HCT116 (cell line): Measurements from ENCODE around the gene CLP1. TPM values are rescaled to one million over a fixed set of nuclear protein-coding genes. Genes with fewer than 3 reads are reported as not detected.
A peak's percentile ranks its signal among the peaks of the same experiment; 100 is the strongest.

Experiments
- ATAC-seq: fragments of 200-7000 bp; cut with Tn5 transposase; 2 replicates; pipeline ENCODE4 v1.9.1; 2020; ENCODE audit warnings: mild to moderate bottlenecking, moderate library complexity
- BruUV-seq: library from RNA; stranded (reverse); fragments of 400-500 nt; replicated peaks from 2 replicates; lab custom pipeline; 2021; lab: Mats Ljungman, UMichigan
- CTCF ChIA-PET: fragments of 300-600 bp; sonication (Branson Sonifier 250); formaldehyde crosslinking; loops from one replicate; lab custom pipeline; 2021; ENCODE audit warnings: antibody characterized with exemption; lab: Charles Lee
- POLR2A ChIA-PET: fragments of 300-600, 350-600 bp; sonication (Branson Sonifier 250); formaldehyde crosslinking; loops from one replicate; lab custom pipeline; 2021; ENCODE audit warnings: antibody characterized with exemption; lab: Charles Lee
- RAD21 ChIA-PET, 2 experiments: fragments of 300-600 bp; sonication (Branson Sonifier 250); formaldehyde crosslinking; loops; one replicate each; lab custom pipeline; 2023; ENCODE audit warnings: low total read pairs in 2 of 2; ENCODE audit not compliant: uncharacterized antibody in 2 of 2, unreplicated experiment in 2 of 2, low non-redundant PET in 1 of 2; lab: Charles Lee
- DNase-seq: peaks from one replicate; pipeline ENCODE4 v3.0.0-alpha.2; 2010; ENCODE audit warnings: low read depth, low spot score
- H2AFZ ChIP-seq: fragments of 200-600 bp; shearing (Covaris generic), sonication (generic); 2 replicates; pipeline ENCODE4 v1.6.1; 2017; ENCODE audit warnings: low read depth, mixed run types, mixed read lengths, antibody characterized with exemption, low read length; ENCODE audit not compliant: poor library complexity, severe bottlenecking
- H3K27ac ChIP-seq: 2 replicates; pipeline ENCODE4 v1.5.1; 2012; ENCODE audit warnings: low read depth, low read length
- H3K27me3 ChIP-seq: fragments of 200-600 bp; sonication (generic); 2 replicates; pipeline ENCODE4 v1.6.1; 2016; ENCODE audit warnings: mixed run types, low read length, mixed read lengths; ENCODE audit not compliant: insufficient read depth
- H3K36me3 ChIP-seq, 2 experiments: fragments of 200-500 bp in 1 of 2; fragments of 200-600 bp in 1 of 2; sonication (Bioruptor generic) in 1 of 2; sonication (generic) in 1 of 2; 2 replicates each; pipeline versions ENCODE4 v1.5.1 to v1.6.1; 2014 to 2016; ENCODE audit warnings: low read length in 2 of 2, inconsistent platforms in 1 of 2, mixed read lengths in 1 of 2, mixed run types in 1 of 2; ENCODE audit not compliant: insufficient read depth in 2 of 2, control insufficient read depth in 1 of 2
- H3K4me1 ChIP-seq, 2 experiments: fragments of 200-600 bp in 1 of 2; sonication (generic) in 1 of 2; 2 replicates each; pipeline versions ENCODE4 v1.5.1 to v1.6.1; 2012 to 2017; ENCODE audit warnings: low read length in 2 of 2, inconsistent platforms in 1 of 2, mild to moderate bottlenecking in 1 of 2, mixed read lengths in 1 of 2, mixed run types in 1 of 2, moderate library complexity in 1 of 2; ENCODE audit not compliant: insufficient read depth in 2 of 2, control insufficient read depth in 1 of 2
- H3K4me2 ChIP-seq: fragments of 200-600 bp; sonication (generic); 2 replicates; pipeline ENCODE4 v1.6.1; 2017; ENCODE audit warnings: mixed run types, low read length, mixed read lengths
- H3K4me3 ChIP-seq, 2 experiments: fragments of 200-600 bp in 1 of 2; sonication (generic) in 1 of 2; replicated peaks in 1 of 2; 2 replicates each; pipeline ENCODE4 v1.5.1; 2011 to 2016; ENCODE audit warnings: low read length in 2 of 2, control low read depth in 1 of 2, low read depth in 1 of 2, mild to moderate bottlenecking in 1 of 2, mixed read lengths in 1 of 2, mixed run types in 1 of 2
- H3K79me2 ChIP-seq: fragments of 200-600 bp; sonication (generic); 2 replicates; pipeline ENCODE4 v1.6.1; 2017; ENCODE audit warnings: mild to moderate bottlenecking, mixed run types, low read length, moderate library complexity, mixed read lengths; ENCODE audit not compliant: insufficient read depth
- H3K9ac ChIP-seq: fragments of 200-600 bp; sonication (generic); 2 replicates; pipeline ENCODE4 v1.6.1; 2016; ENCODE audit warnings: low read length, mixed read lengths
- H3K9me2 ChIP-seq: fragments of 200-600 bp; sonication (generic), shearing (Covaris generic); 2 replicates; pipeline ENCODE4 v1.6.1; 2017; ENCODE audit warnings: mixed run types, mild to moderate bottlenecking, moderate library complexity; ENCODE audit not compliant: insufficient read depth
- H3K9me3 ChIP-seq, 2 experiments: fragments of 200-500 bp in 1 of 2; fragments of 200-600 bp in 1 of 2; sonication (Bioruptor generic) in 1 of 2; sonication (generic) in 1 of 2; 2 replicates each; pipeline ENCODE4 v1.6.1; 2014 to 2017; ENCODE audit warnings: low read length in 2 of 2, mixed read lengths in 2 of 2, inconsistent platforms in 1 of 2, low read depth in 1 of 2, mild to moderate bottlenecking in 1 of 2, mixed run types in 1 of 2, moderate library complexity in 1 of 2; ENCODE audit not compliant: control insufficient read depth in 1 of 2, insufficient read depth in 1 of 2
- H4K20me1 ChIP-seq: fragments of 200-600 bp; sonication (generic), shearing (Covaris generic); 2 replicates; pipeline ENCODE4 v1.6.1; 2017; ENCODE audit warnings: mixed run types, mild to moderate bottlenecking, moderate library complexity; ENCODE audit not compliant: insufficient read depth
- EGR1 ChIP-seq: IDR thresholded peaks from 2 replicates; pipeline ENCODE4 v1.6.1; 2012; ENCODE audit warnings: low read depth
- ELF1 ChIP-seq: IDR thresholded peaks from 2 replicates; pipeline ENCODE4 v1.6.1; 2012; ENCODE audit warnings: low read depth, borderline replicate concordance
- FOSL1 ChIP-seq: IDR thresholded peaks from 2 replicates; pipeline ENCODE4 v1.6.1; 2012; ENCODE audit warnings: low read depth
- POLR2A ChIP-seq: IDR thresholded peaks from 2 replicates; pipeline ENCODE4 v1.7.0; 2011; ENCODE audit warnings: borderline replicate concordance; ENCODE audit not compliant: insufficient read depth, insufficient read length; ENCODE audit errors: extremely low read depth
- POLR2AphosphoS5 ChIP-seq: IDR thresholded peaks from 2 replicates; pipeline ENCODE4 v1.6.1; 2011; ENCODE audit warnings: mild to moderate bottlenecking, low read depth, low read length, moderate library complexity
- SRF ChIP-seq: IDR thresholded peaks from 2 replicates; pipeline ENCODE4 v1.6.1; 2012; ENCODE audit warnings: low read depth
- YY1 ChIP-seq: IDR thresholded peaks from 2 replicates; pipeline ENCODE4 v1.6.1; 2011; ENCODE audit warnings: low read length, low read depth, moderate library complexity, mild to moderate bottlenecking; ENCODE audit not compliant: insufficient replicate concordance; ENCODE audit errors: extremely low read depth
- ZFX ChIP-seq: fragments of 450-650 bp; IDR thresholded peaks from 2 replicates; pipeline ENCODE4 v1.6.1; 2017
- intact Hi-C: fragments of 100-400 bp; cut with micrococcal nuclease; formaldehyde crosslinking; loops from 2 replicates; pipeline ENCODE4 v1.10.0; 2022
- total RNA-seq: library from RNA; stranded (reverse); gene quantifications from one replicate; pipeline ENCODE4 v1.2.1, GENCODE V29; 2021; ENCODE audit not compliant: unreplicated experiment
- TF ChIP-seq, protein P1 (sequence below), 3 experiments: fragments of 200-600 bp in 1 of 3; sonication (generic) in 1 of 3; IDR thresholded peaks in 2 of 3; conservative IDR thresholded peaks in 1 of 3; 2 replicates each; pipeline ENCODE4 v1.5.1; 2012 to 2017; ENCODE audit warnings: low read depth in 2 of 3, low read length in 2 of 3, antibody characterized with exemption in 1 of 3, borderline replicate concordance in 1 of 3, control low read depth in 1 of 3, mild to moderate bottlenecking in 1 of 3, mixed read lengths in 1 of 3, mixed run types in 1 of 3, moderate library complexity in 1 of 3; ENCODE audit not compliant: insufficient read depth in 1 of 3

The CLP1 gene
- total RNA-seq, 1 experiment from 2014 or later, result 17.7 TPM

GRCh38 chr11:57638005-57638781, 19.4 kb upstream of the CLP1 start:
- no peaks in the 10 kb centered on the region for H4K20me1 ChIP-seq
- POLR2A ChIA-PET, result interaction anchor here (0.6 kb wide), 1 partner anchor 232 kb away, joined by 3 read pairs; no protein-coding TSS in a partner anchor
- peak overlapping the region; percentile 73 for H3K4me2 ChIP-seq
- peaks cover 10% of the 10 kb centered on the region for H3K79me2 ChIP-seq
- H3K9ac ChIP-seq, result peak overlapping the region; percentile 85
- no peak overlapping the region for H2AFZ ChIP-seq
- H3K9me2 ChIP-seq, result no peaks in the 10 kb centered on the region
- no peaks in the 10 kb centered on the region for H3K36me3 ChIP-seq
- DNase-seq (no peak), ATAC-seq (peak; percentile 83)
- intact Hi-C loops, result no loop called here
- CTCF ChIA-PET, result no interaction called here
- H3K4me1 ChIP-seq, result peaks cover 6 to 26% of the 10 kb centered on the region in 2 experiments; a peak in 3 of 4 replicates
- no peaks in the 10 kb centered on the region; the same call in 1 of the 2 replicates for H3K27me3 ChIP-seq
- RAD21 ChIA-PET, result no interaction called here
- TF ChIP-seq POLR2AphosphoS5, result peak; percentile 64
- TF ChIP-seq POLR2A, result peak; percentile 53
- TF ChIP-seq FOSL1, result no peak
- no peak for TF ChIP-seq ZFX
- TF ChIP-seq YY1, result peak; percentile 88
- H3K4me3 ChIP-seq, result peak overlapping the region; percentile 75 to 78
- H3K27ac ChIP-seq, result peak overlapping the region; percentile 65
- BruUV-seq, result no TSS peak
- H3K9me3 ChIP-seq, result no peaks in the 10 kb centered on the region

DNA sequence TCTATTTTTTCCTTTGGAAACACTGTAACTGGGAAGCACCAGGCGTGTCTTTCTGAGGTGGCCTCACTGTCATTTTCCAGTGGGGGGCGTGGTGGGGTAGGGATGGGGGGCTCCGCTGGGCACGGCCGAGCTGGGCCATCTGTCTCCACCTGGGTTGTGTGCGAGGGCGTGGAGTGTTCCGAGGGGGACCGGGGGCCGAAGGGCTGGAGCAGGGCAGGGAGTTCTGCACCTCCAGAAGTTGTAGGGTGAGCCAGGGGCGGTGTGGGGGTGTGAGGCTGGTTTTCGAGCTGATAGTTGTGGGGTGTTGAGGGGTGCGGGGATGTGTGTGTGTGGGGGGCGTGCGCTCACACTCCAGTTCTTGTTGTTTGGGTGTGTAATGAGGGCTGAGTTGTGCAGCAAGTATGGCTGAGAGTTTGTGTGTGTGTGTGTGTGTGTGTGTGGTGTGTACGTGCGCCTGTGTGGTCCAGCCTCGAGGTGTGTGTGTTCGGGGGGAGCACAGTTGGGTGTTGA, 18.7 kb upstream of the CLP1 start:
- peaks cover 10% of the 10 kb centered on the region for H3K79me2 ChIP-seq
- no peaks in the 10 kb centered on the region for H3K9me2 ChIP-seq
- no peaks in the 10 kb centered on the region; the same call in 1 of the 2 replicates for H3K27me3 ChIP-seq
- no peaks in the 10 kb centered on the region for H3K36me3 ChIP-seq
- peak overlapping the region; percentile 75 to 78 for H3K4me3 ChIP-seq
- no peaks in the 10 kb centered on the region for H4K20me1 ChIP-seq
- H3K4me2 ChIP-seq, result peak overlapping the region; percentile 73
- no peaks in the 10 kb centered on the region for H3K9me3 ChIP-seq
- no peak for DNase-seq
- TF ChIP-seq, protein P1, sequence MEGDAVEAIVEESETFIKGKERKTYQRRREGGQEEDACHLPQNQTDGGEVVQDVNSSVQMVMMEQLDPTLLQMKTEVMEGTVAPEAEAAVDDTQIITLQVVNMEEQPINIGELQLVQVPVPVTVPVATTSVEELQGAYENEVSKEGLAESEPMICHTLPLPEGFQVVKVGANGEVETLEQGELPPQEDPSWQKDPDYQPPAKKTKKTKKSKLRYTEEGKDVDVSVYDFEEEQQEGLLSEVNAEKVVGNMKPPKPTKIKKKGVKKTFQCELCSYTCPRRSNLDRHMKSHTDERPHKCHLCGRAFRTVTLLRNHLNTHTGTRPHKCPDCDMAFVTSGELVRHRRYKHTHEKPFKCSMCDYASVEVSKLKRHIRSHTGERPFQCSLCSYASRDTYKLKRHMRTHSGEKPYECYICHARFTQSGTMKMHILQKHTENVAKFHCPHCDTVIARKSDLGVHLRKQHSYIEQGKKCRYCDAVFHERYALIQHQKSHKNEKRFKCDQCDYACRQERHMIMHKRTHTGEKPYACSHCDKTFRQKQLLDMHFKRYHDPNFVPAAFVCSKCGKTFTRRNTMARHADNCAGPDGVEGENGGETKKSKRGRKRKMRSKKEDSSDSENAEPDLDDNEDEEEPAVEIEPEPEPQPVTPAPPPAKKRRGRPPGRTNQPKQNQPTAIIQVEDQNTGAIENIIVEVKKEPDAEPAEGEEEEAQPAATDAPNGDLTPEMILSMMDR (IDR thresholded peaks at IDR 0.05 in 2 of 3, conservative IDR thresholded peaks at IDR 0.05 in 1 of 3; ENCODE audit: borderline replicate concordance in 1 of 3, insufficient read depth in 1 of 3, low read depth in 2 of 3, low read length in 2 of 3), result 0 out of 6 replicates have a peak, but pooled peaks of 1 of the 3 experiments have one; percentile 14
- TF ChIP-seq ZFX (no peak), ELF1 (no peak), SRF (no peak), EGR1 (no peak), YY1 (no peak)
- intact Hi-C loops, result no loop called here
- ChIA-PET CTCF (interaction anchor here (4.4 kb wide), 1 partner anchor 71 kb away, joined by 40 read pairs; the partner anchor contains the start of gene UBE2L6), POLR2A (interaction anchor here (0.6 kb wide), 1 partner anchor 232 kb away, joined by 3 read pairs; no protein-coding TSS in a partner anchor), RAD21 (no interaction called here)
- H3K9ac ChIP-seq, result peak overlapping the region; percentile 85
- ATAC-seq, result 0 out of 2 replicates have a peak, but pooled peaks have one; percentile 7
- BruUV-seq, result TSS peak; percentile 12
- H3K4me1 ChIP-seq, result peaks cover 6 to 26% of the 10 kb centered on the region in 2 experiments; a peak in 3 of 4 replicates
- no peak overlapping the region for H2AFZ ChIP-seq
- H3K27ac ChIP-seq, result peak overlapping the region; percentile 65; the same call in 1 of the 2 replicates
